ENCODE results near the gene IPPK. TPM values are rescaled to one million over a fixed set of nuclear protein-coding genes. Genes with fewer than 3 reads are reported as not detected.

The IPPK gene
- total and polyA plus RNA-seq, 2 of the 4 experiments (the other 2 are of a cell fraction): 25.1 to 26.8 TPM

- no peaks in the 10 kb centered on the region for H3K27me3 ChIP-seq (ENCODE audit: control insufficient read depth, insufficient read depth, low read length)
- H4K5ac ChIP-seq (ENCODE audit: low read depth, low read length): no peak overlapping the region
- H2BK5ac ChIP-seq (ENCODE audit: low read depth, low read length, poor library complexity, severe bottlenecking): no peak overlapping the region
- H3K9ac ChIP-seq (ENCODE audit: low read depth, low read length): no peak overlapping the region
- ChIA-PET CTCF (no interaction called here), POLR2A (ENCODE audit: unreplicated experiment) (no interaction called here)
- no TSS peak for BruUV-seq (replicated peaks)
- ATAC-seq (ENCODE audit: low read depth) (no peak), DNase-seq (no peak)
- intact Hi-C loops (cut with micrococcal nuclease): no loop called here
- dilution Hi-C loops (cut with HindIII; ENCODE audit: low sequenced_read_pairs, unreplicated experiment): no loop called here
- H3K23ac ChIP-seq (ENCODE audit: low read depth, low read length): no peak overlapping the region
- H3K4me2 ChIP-seq (ENCODE audit: low read depth, low read length): no peak overlapping the region
- TF ChIP-seq SMC3 (IDR thresholded peaks at IDR 0.05; ENCODE audit: low read depth, low read length) (no peak), RAD21 (IDR thresholded peaks at IDR 0.05; ENCODE audit: low read length) (no peak), FOS (IDR thresholded peaks at IDR 0.05; ENCODE audit: low read depth, low read length) (no peak), CTCF (conservative IDR thresholded peaks at IDR 0.05; ENCODE audit: low read depth, low read length) (no peak), POLR2A (IDR thresholded peaks at IDR 0.05; ENCODE audit: low read depth, low read length) (no peak), RCOR1 (IDR thresholded peaks at IDR 0.05; ENCODE audit: insufficient replicate concordance, low read length) (no peak), MAFK (IDR thresholded peaks at IDR 0.05; ENCODE audit: low read depth, low read length) (no peak), ELK1 (IDR thresholded peaks at IDR 0.05; ENCODE audit: borderline replicate concordance, low read depth, low read length) (no peak), NFE2L2 (IDR thresholded peaks at IDR 0.05; ENCODE audit: low read depth, low read length) (no peak), BHLHE40 (IDR thresholded peaks at IDR 0.05; ENCODE audit: low read depth, low read length) (no peak), MXI1 (IDR thresholded peaks at IDR 0.05; ENCODE audit: borderline replicate concordance, low read depth, low read length) (no peak), CHD1 (IDR thresholded peaks at IDR 0.05; ENCODE audit: low read depth, low read length) (no peak), USF2 (IDR thresholded peaks at IDR 0.05; ENCODE audit: low read depth, low read length) (no peak), CEBPB (IDR thresholded peaks at IDR 0.05; ENCODE audit: low read depth, low read length) (no peak), MAZ (IDR thresholded peaks at IDR 0.05; ENCODE audit: borderline replicate concordance, low read depth, low read length) (no peak), RFX5 (IDR thresholded peaks at IDR 0.05; ENCODE audit: low read depth, low read length) (no peak)
- in situ Hi-C loops (cut with MboI; ENCODE audit: low sequenced_read_pairs): no loop called here
- H4K20me1 ChIP-seq (ENCODE audit: insufficient read depth, low read length): no peaks in the 10 kb centered on the region
- H2AK9ac ChIP-seq (replicated peaks; ENCODE audit: low read depth, low read length, poor library complexity): peak overlapping the region; percentile 3
- H2AK5ac ChIP-seq (ENCODE audit: low read depth, low read length): no peak overlapping the region
- no peak overlapping the region for H2BK15ac ChIP-seq (ENCODE audit: low read depth, low read length)
- H3K36me3 ChIP-seq (ENCODE audit: control insufficient read depth, insufficient read depth, low read length): peaks cover 22% of the 10 kb centered on the region
- no peaks in the 10 kb centered on the region for H3K9me3 ChIP-seq (ENCODE audit: control insufficient read depth, insufficient read depth, low read length)
- H2BK120ac ChIP-seq (ENCODE audit: low read depth, low read length): no peak overlapping the region
- no peak overlapping the region for H3K4ac ChIP-seq (ENCODE audit: low read depth, low read length)
- H3K56ac ChIP-seq (ENCODE audit: extremely low read depth, insufficient read depth, low read length): no peak overlapping the region
- H3K14ac ChIP-seq (replicated peaks; ENCODE audit: low read depth, low read length): no peak overlapping the region
- H3K79me1 ChIP-seq (ENCODE audit: low read depth in 1 of 2, low read length in 2 of 2): peaks cover 0 to 3% of the 10 kb centered on the region in 2 experiments; a peak in 1 of 4 replicates
- peaks cover 8% of the 10 kb centered on the region for H3K4me1 ChIP-seq (ENCODE audit: control insufficient read depth, insufficient read depth, low read length)
- WGBS, 2 experiments (ENCODE audit: extremely low coverage in 2 of 2, insufficient read length in 1 of 2): 93% methylated on average over 3 of the region's 10 CpGs; no CpG with 5 or more reads in 1 of the 2 experiments
- H2BK20ac ChIP-seq (ENCODE audit: low read depth, low read length): no peak overlapping the region
- no peak overlapping the region for H4K8ac ChIP-seq (ENCODE audit: low read depth in 2 of 2, low read length in 2 of 2)
- no peak overlapping the region for H2AFZ ChIP-seq (replicated peaks; ENCODE audit: low read length, poor library complexity)
- H3K27ac ChIP-seq (ENCODE audit: insufficient read depth, low read length): no peak overlapping the region
- H3K4me3 ChIP-seq (ENCODE audit: insufficient read depth, low read depth, low read length): no peak overlapping the region
- H3K18ac ChIP-seq (ENCODE audit: low read depth, low read length): no peak overlapping the region
- peaks cover 23% of the 10 kb centered on the region for H3K9me1 ChIP-seq (ENCODE audit: insufficient read depth, low read length)
- no peak overlapping the region for H4K91ac ChIP-seq (ENCODE audit: insufficient read depth, low read depth, low read length)
These were observed 58.2 kb downstream of the IPPK start for GRCh38 chr9:92611621-92612285.
